Measurements from ENCODE around the gene FHL5.
"Not testable (repeated sequence)": the region's sequence is repeated elsewhere in the genome, so short reads cannot be mapped to it uniquely, and the experiment has no call there.

FHL5 gene

GRCh38 chr6:96626759-96627364 is 63.9 kb downstream of the FHL5 start:
- peak; percentile 77 for DNase-seq (ENCODE audit: low read depth)
- no peak overlapping the region for H3K4me3 ChIP-seq (ENCODE audit: low read depth, low read length)
- peak; percentile 50 for TF ChIP-seq CTCF (conservative IDR thresholded peaks at IDR 0.05; ENCODE audit: low read depth, low read length)

- H3K4me3 ChIP-seq (ENCODE audit: low read depth, low read length): no peak overlapping the region
- DNase-seq (ENCODE audit: low read depth): peak; percentile 6
- no peak for TF ChIP-seq CTCF (conservative IDR thresholded peaks at IDR 0.05; ENCODE audit: low read depth, low read length)
These were observed 68.3 kb downstream of the FHL5 start for GRCh38 chr6:96631248-96631647.

GRCh38 chr6:96637979-96638378 is 75.1 kb downstream of the FHL5 start:
- H3K4me3 ChIP-seq (ENCODE audit: low read depth, low read length): not testable (repeated sequence)

GRCh38 chr6:96645106-96645505 is 82.2 kb downstream of the FHL5 start:
- no peak for DNase-seq (ENCODE audit: low read depth)

More at GRCh38 chr6:96637979-96638378, 75.1 kb downstream of the FHL5 start:
- not testable (repeated sequence) for DNase-seq (ENCODE audit: low read depth)

GRCh38 chr6:96649926-96650325 is 87.0 kb downstream of the FHL5 start:
- no peak for DNase-seq (ENCODE audit: low read depth)
- H3K4me3 ChIP-seq (ENCODE audit: low read depth, low read length): no peak overlapping the region
- no peak for TF ChIP-seq CTCF (conservative IDR thresholded peaks at IDR 0.05; ENCODE audit: low read depth, low read length)

More at GRCh38 chr6:96645106-96645505, 82.2 kb downstream of the FHL5 start:
- TF ChIP-seq CTCF (conservative IDR thresholded peaks at IDR 0.05; ENCODE audit: low read depth, low read length): no peak
- H3K4me3 ChIP-seq (ENCODE audit: low read depth, low read length): no peak overlapping the region

GRCh38 chr6:96651816-96652215 is 88.9 kb downstream of the FHL5 start:
- TF ChIP-seq CTCF (conservative IDR thresholded peaks at IDR 0.05; ENCODE audit: low read depth, low read length): no peak
- H3K4me3 ChIP-seq (ENCODE audit: low read depth, low read length): no peak overlapping the region
- no peak for DNase-seq (ENCODE audit: low read depth)

GRCh38 chr6:96652552-96652951 is 89.6 kb downstream of the FHL5 start:
- DNase-seq (ENCODE audit: low read depth): no peak
- no peak for TF ChIP-seq CTCF (conservative IDR thresholded peaks at IDR 0.05; ENCODE audit: low read depth, low read length)
- H3K4me3 ChIP-seq (ENCODE audit: low read depth, low read length): no peak overlapping the region
